GM21447 (cell line): Measurements from ENCODE around the gene ADGRB3.
"Not testable (repeated sequence)": the region's sequence is repeated elsewhere in the genome, so short reads cannot be mapped to it uniquely, and the experiment has no call there.

Source experiments
- ATAC-seq: cut with Tn5 transposase; IDR thresholded peaks from one replicate; pipeline ENCODE4 v1.9.1; 2021; ENCODE audit not compliant: unreplicated experiment

ADGRB3 gene

DNA sequence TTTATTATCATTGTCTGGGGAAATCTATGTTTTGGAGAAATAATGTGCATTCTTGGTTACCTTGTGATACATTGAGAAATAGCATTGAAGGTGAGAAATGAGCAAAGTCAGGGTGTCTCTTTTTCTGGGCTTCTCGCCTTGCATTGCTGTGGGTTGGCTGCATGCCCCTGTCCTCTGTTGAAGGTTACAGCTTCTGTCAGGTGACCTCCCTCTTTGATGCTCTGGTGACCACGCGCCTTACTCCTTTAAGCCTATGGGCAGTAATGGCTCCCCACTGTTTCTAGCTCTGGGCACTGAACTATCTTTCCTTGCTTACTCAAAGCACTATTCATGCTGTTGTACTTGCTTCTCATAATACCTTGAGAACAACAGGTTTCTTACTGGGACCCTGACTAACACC is 14.6 kb downstream of the ADGRB3 start:
- ATAC-seq = no peak

DNA sequence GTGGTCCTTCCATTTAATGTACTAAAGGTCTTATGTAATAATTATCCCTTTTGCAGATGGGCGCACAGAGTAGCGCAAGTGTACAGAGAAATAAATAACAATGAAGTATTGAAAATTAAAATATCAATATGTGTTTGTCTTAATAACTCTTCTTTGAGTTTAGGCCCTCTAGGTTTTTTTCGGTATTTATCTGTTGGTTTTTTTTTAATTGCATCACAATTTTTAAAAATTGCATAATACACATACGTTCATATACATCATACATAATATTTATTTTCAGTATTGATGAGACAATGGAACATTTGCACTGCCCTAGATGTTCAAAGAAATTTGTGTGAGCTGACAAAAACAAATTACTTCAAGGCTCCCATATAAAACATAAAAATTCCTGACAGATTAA is 15.1 kb downstream of the ADGRB3 start:
- ATAC-seq = no peak

DNA sequence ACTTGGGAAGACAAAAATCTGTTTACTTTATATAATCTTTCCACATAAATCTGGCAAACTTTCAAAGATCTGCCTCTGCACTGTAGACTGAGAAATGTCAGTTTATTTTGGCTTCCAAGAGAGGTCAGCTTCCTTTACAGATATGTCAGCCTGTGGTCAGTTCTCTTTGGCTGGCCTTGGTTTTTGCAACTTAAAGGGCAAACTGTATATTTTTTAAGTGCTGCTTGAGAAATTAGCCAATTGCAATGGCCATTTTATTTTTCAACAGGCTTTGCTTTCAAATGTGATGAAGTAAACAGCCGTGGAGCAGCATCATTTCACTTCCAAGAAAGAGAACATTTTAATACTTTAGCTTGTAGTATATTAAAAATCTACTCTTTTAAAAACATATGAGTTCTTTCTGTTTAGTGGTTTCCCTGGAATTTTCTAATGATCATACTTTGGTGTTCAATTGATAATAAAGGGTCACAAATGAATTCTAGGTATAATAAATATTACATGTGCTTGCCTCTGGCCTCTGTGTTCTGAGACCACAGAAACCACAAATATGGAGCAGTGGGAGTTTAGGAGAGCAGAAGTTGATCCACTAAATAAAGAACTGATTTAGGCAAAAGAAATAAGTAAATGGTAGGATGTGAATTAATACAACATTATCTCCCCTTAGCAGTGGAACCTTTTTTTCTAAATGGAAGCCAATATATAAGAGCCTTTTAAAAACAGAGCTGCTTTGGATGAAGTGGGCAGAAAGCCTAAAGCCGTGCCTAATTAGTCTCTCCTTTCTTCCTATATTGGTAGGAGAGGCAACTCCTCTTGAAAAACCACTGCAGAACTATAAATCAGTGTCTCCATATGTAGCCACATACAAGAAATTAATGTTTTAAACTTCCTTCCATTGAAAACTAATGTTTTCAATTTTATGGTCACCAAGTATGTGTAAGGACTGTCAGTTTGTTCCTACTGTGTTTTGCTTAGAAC is 16.2 kb downstream of the ADGRB3 start:
- no peak for ATAC-seq

DNA sequence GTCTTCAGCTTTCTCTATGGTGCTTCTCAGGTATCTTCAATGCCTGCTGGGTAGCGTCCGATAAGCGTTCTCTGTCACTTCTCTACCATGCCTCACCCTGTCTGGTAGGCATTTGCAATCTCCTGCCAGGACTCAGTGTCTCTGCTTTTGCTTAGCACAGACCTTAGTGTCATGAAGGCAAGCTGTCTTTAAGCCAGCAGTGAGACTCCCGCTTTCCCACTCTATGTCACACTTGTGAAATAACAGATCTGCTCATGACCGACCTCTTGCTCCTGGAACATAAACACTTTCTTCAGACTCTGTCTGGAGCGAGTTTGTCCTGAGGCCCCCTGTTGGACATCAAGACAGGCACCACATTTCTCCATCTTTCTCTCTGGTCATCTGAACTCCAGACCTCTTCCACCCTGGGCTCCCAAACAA is 17.0 kb downstream of the ADGRB3 start:
- ATAC-seq = no peak

DNA sequence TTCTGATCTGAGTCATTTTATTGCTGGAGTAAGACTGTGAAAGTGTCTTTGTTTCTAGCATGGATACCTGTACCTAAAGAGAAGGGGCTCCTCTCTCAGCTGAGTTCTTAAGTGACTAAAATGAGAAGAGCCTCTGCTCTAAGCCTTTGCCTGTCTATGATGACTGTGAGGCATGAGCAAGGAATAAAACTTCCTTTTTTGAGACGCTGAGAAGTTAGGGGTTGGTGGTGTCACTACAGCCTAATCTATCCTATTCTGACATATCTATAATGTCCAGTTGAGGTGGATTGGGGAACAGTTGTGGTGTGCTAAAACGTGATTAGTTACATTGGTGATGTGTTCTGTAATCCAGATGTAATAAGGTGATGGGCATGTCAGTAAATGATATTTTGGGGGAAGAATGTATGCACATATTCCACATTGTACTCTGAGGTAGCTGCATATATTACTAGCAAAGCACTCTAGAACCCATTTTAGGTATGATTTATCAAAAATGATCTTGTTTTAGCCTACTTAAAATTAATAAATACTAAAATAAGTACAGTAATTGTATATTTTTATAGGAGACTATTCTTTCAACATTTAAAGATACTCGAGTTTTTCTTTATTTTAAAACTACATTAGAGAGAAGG is 18.1 kb downstream of the ADGRB3 start:
- ATAC-seq = no peak

DNA sequence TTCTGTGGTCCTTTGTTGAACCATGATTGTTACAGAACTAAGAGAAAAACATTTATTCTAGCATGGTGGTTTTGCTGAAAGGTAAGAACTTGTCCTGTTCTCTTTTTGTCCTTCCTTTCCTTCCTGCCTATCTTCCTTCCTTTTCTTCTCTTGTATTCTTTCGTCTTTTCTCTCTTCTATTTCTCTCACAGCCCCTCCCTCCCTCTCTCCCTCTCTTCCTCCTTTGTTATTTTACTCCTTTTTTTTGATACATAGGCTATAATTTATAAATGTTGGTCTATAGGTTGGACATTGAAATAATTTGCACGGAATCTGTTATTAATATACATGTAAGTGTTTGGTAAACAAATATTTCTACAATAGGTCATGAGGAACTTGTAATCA is 18.6 kb downstream of the ADGRB3 start:
- no peak for ATAC-seq

DNA sequence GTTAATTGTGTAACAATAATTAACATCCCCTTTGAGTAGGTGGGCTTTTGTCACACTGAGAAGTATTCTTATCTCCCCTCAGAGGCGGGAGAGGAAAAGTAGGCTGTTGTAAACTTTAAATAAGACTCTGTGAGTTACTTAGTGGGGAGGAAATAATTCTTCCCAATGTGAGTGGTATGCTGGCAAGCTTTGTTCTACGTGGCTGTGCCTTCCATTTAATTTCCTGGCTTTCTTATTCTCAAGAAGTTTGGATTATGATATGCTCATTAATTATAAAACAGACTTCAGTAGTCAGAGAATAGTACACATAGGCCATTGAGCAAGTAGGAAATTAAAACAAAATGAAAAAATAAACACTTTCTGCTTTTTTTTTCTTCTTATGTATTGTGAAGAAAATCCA is 19.1 kb downstream of the ADGRB3 start:
- ATAC-seq = no peak

DNA sequence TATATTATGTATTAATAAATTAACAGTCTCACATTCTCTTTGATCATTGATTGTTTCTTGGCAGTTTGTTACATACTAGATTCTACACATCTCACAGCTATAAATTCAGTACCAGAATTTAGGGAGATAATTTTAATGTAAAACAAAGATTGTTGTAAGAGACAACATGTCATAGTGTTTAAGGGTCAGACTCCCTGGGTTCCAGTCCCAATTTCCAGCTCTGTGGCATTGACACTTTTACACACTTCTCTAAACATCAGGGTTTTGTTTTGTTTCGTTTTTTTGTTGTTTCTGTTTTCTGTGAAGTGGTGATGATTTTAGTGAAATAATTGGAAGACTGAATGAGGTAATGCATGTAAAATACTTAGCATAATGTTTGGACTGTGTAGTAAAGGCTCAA is 19.9 kb downstream of the ADGRB3 start:
- no peak for ATAC-seq

DNA sequence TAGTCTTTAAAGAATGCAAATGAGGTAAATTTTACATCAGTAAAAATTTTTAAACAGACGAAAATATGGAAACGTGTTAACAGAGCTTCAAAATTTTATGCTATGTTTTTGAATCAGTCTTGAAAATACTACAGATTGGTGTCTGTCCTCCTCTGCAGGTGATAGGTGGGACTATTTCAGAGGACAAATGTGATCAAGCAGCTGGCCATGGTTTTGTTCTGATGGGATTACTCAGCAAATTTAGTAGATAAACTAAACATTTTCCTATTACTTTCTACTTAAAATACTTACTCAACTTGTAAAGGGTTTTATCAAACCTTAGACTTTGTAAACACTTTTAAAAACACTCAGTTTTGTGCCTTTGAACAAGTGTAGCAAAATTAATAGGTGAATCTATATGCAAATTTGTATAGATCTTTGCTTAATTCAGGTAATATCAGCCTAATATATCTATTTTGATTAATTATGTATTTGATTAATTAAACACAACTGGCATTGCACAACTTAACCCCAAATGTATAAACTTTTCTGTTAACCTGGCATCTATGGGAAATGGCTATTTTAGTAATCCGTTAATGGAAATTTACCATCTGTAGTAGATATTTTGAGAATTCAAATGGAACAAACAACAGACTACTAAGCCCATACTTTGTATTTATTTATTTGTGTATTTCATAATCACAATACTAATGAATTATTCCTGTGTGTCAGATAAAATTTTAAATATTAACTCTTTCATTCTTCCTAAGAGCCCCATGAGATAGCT is 22.5 kb downstream of the ADGRB3 start:
- ATAC-seq = no peak

DNA sequence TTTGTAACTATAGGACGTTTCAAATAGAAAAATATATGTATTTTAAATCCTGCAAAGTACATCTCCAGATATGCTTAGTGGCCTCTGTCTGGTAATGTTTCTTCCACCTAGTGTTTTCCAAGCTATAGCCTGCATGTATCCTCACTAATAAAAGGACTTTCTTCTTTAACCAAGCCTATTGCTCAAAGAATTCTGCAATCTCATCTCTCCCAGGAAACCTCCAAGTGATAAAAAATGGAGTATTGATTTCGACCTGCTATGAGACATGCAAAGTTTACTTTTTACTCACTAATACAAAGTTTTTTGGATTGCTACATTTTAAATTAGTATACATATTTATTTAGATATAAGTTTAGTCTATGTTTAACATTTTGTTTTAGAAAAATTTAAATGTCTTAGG is 23.3 kb downstream of the ADGRB3 start:
- no peak for ATAC-seq

DNA sequence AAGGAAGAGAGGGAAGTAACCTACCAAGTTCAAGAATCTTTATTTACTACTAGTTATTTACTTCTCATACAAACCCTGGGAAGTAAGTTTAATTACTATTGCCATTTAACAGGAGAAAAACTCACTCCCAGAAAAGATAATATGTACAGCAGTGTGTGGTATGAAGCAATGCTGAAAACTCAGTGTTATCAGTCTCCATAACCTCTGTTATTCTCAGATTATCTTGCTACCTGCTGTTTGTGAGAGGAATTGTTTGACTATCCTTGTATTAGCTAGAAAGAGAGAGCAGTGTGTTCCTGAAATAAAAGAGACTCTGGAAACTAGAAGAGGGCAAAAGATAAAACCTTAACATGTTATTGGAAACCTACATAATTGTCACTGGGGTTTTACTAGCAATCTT is 38.2 kb downstream of the ADGRB3 start:
- ATAC-seq = no peak

DNA sequence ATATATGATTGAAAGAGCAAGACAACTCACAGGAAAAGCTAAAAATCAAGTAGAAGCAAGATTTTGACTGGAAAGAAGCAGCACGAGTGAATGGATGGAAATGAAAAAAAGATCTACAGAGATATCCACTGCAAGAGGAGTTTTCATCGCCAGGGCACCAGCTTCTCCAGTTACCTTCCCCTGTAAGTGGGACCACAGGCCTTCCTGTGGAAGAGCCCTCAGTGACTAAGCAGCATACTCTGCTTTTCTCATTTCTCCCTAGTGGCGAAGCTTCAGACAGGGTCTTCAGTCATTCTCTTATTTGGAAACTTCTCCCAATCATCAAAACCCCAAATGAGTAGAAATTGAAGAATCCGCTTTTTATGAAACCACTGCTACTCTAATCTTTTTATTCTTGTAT is 40.5 kb downstream of the ADGRB3 start:
- ATAC-seq = no peak

DNA sequence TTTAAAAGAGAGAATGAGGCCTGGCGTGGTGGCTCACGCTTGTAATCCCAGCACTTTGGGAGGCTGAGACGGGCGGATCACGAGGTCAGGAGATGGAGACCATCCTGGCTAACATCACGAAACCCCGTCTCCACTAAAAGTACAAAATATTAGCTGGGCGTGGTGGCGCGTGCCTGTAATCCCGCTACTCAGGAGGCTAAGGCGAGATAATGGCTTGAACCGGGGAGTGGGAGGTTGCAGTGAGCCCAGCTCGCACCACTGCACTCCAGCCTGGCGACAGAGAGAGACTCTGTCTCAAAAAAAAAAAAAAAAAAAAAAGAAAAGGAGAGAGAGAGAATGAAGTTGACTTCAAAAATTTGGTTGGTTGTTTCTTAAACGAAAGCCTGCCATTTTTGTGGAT is 41.0 kb downstream of the ADGRB3 start:
- not testable (repeated sequence) for ATAC-seq

DNA sequence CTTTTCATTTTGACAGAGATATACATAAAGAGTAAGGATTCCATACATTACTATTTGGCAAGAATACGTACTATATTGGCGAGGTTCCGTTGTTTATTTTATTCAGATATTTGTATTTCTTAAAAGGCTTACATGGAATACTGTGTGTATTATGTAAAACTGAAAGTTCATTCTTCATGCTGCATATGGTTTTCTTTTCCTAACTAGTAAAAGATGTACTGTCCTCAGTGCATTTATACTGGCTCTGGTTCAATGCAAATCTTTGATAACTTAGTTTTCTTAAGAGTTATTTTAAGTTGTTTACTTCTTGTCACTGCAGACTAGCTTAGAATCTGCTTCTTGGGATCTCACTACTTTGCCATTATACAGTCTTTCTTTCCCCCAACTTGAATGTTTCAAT is 42.0 kb downstream of the ADGRB3 start:
- no peak for ATAC-seq

DNA sequence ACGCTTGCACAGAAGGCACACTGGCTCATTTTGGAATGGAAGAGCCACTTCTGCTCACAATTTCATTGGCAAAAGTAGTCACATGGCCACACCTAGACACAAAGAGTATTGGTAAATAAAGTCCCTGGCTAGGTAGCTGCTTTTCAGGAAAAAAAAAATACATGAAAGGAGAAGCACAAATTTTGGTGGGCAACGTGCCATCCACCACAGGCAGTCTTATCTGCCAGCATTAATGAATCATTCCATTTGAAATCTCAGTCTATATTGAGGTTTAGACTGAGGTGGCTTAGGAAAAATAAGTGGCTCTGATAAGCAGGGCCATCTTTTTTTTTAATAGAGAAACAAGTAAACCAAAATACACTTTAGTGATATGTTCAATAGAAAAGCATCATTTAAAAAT is 44.3 kb downstream of the ADGRB3 start:
- no peak for ATAC-seq

DNA sequence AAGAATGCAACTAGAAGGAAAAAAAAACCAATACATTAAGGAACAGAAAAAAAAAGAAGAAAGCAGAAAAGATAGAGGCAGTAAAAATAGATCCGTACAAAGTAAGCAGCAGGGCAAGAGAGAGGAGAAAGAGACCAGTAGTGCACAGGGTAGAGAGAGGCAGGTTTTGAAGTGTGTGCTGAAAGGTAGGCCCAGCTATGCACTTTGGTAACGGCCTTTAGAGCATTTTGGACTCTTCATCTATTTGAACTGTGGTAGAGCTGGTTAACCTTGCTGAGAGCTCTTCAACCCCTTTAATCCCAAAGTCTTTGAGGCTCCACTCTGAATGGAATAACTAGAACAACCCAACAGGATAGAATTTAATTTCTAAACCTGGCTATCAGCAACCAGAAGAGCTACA is 45.2 kb downstream of the ADGRB3 start:
- ATAC-seq = no peak

DNA sequence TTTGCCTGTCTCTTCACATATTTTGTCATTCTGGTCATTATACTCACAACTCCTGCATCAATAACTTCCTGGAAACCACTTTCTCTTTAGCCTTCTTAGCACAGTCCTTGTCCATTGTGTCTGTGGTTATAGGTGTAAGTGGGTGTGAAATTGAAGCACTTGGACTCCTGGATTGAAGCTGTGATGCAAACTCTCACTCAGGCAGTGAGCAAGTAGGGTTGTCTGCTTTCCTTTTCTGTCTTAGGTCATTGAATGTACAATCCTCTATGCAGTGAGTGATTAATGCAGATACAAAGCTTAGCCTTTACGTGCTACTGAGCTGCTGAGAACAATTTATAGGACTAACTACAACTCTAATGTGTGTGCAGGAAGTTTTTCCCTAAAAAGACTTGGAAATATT is 54.8 kb downstream of the ADGRB3 start:
- no peak for ATAC-seq

DNA sequence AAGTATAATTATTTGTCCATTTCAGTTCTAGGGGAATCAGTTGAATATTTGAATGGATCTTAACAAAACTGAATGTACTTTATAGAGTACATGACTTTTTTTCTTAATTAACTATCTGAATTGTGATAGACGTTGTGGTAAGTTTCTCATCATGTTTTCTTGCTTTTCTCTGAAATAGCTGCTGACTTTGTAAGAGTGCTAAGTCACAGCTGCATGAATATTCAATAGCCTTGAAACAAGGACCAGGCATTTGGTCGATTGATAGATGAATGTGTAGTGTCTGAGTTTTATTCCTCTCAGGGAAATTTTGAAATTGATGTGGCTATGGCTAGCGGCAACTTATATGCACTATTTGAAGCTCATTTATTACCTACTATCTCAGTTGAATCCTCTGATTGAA is 56.0 kb downstream of the ADGRB3 start:
- no peak for ATAC-seq

DNA sequence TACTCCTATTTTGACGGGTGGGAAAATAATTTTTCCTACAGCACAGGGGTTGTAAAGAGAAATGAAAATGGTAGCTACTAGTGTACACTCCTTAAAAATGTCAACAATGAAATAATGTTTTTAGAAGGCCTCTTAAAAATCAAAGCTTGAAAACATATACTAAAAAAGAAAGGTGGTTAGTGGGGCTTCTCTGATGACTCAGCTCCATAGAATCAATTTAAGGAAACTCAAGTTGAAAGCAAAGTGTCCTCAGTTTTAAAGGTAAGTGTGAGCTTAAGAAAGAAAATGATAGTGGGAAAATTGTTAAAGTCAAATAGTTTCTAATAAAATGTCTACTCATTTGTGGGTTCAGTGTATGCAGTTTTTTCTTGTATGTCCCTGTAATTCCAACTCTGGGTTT is 58.2 kb downstream of the ADGRB3 start:
- no peak for ATAC-seq

DNA sequence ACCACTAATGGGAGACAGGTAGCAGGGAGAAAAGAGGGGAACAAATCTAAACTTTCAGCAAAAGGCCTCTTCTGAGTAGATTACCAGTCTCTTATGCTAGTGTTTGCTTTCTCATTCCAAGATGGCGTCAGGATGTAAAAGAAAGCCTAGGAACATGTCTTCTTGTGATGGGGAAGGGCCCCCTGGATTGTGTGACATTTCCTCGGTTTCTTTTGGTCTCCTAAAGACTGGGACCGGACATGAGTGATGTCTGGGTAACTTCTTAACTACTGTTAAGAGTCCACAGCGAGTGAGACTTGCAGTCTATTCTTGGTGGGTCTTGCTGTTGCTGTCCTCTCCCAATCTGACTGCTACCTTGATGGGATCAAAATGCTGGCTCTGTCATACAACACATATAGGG is 60.3 kb downstream of the ADGRB3 start:
- no peak for ATAC-seq

DNA sequence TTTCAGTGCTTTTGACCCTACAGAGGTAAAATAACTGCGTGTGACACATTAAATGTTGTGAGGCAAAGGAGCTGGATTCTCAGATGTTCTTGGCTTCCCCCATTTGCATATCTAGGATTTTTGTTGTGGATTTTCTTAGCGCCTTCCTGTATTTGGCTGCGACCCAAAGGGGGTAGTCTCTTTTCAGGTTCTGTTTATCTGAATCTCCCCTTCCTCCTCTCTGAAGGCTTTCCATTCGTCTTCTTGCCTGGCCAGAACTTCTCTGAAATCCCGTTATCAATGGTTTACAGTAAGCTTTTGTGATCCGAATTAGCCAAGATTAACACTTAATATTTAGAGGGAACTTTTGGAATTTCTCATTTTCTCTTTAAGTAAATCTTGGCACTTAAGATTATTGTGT is 60.8 kb downstream of the ADGRB3 start:
- no peak for ATAC-seq

DNA sequence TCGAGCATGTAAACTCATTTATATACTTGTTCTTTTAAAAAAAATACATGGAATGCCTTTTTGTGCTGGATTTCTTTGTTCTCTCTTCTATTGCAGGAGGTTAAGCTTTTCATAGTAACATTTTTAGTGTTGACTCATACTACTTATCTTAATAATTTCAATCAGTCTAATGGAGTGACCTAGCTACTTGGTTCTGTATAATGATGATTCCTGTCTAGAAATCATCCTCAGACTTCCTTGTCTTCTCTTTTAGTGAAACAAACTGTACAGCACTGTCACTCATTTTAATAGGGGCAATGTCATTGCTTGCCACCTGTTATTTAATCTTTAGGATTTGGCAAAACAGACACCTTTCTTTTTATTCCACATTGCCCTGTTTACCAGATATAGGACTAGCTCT is 62.3 kb downstream of the ADGRB3 start:
- ATAC-seq = no peak
